Calu3 (cell line): ENCODE results near the gene PSPN. TPM values are rescaled to one million over a fixed set of nuclear protein-coding genes. Genes with fewer than 3 reads are reported as not detected.

Source experiments
- BruUV-seq: library from RNA; stranded (reverse); fragments of 400-500 nt; replicated peaks from 2 replicates; lab custom pipeline; 2021; lab: Mats Ljungman, UMichigan
- CTCF ChIA-PET: fragments of 300-600 bp; sonication (Branson Sonifier 250); formaldehyde crosslinking; loops from one replicate; lab custom pipeline; 2022; ENCODE audit warnings: antibody characterized with exemption; lab: Charles Lee
- DNase-seq: peaks from one replicate; pipeline ENCODE4 v3.0.0; 2022
- H3K27ac Mint-ChIP-seq: one replicate; pipeline ENCODE4 v1.8.0; 2022; ENCODE audit warnings: mixed read lengths; ENCODE audit not compliant: unreplicated experiment
- H3K27me3 Mint-ChIP-seq: one replicate; pipeline ENCODE4 v1.8.0; 2022; ENCODE audit warnings: mixed read lengths; ENCODE audit not compliant: unreplicated experiment
- H3K36me3 Mint-ChIP-seq: one replicate; pipeline ENCODE4 v1.8.0; 2022; ENCODE audit warnings: mild to moderate bottlenecking, moderate library complexity, mixed read lengths; ENCODE audit not compliant: insufficient read depth, unreplicated experiment
- H3K4me1 Mint-ChIP-seq: one replicate; pipeline ENCODE4 v1.8.0; 2022; ENCODE audit warnings: mild to moderate bottlenecking, low read depth, mixed read lengths; ENCODE audit not compliant: unreplicated experiment
- H3K4me3 Mint-ChIP-seq: one replicate; pipeline ENCODE4 v1.8.0; 2022; ENCODE audit warnings: mild to moderate bottlenecking, low read depth, moderate library complexity, mixed read lengths; ENCODE audit not compliant: unreplicated experiment
- H3K9me3 Mint-ChIP-seq: one replicate; pipeline ENCODE4 v1.8.0; 2022; ENCODE audit warnings: low read depth, mixed read lengths; ENCODE audit not compliant: unreplicated experiment
- intact Hi-C: fragments of 100-400 bp; cut with micrococcal nuclease; formaldehyde crosslinking; loops from one replicate; pipeline ENCODE4 v1.10.0; 2022; ENCODE audit not compliant: unreplicated experiment
- total RNA-seq: library from RNA; stranded (reverse); gene quantifications from 2 replicates; pipeline ENCODE4 v1.2.3, GENCODE V29; 2022
- TF ChIP-seq, protein P1 (sequence below): fragments of 200-600 bp; IDR thresholded peaks from one replicate; pipeline ENCODE4 v1.8.0; 2022; ENCODE audit warnings: antibody characterized with exemption; ENCODE audit not compliant: unreplicated experiment

PSPN gene
- total RNA-seq, 1 experiment from 2014 or later: 1.7 TPM

- Mint-ChIP-seq H3K27ac (peak overlapping the region; percentile 39), H3K4me1 (no peaks in the 10 kb centered on the region), H3K9me3 (no peaks in the 10 kb centered on the region), H3K36me3 (peaks cover 40% of the 10 kb centered on the region), H3K4me3 (peak overlapping the region; percentile 87), H3K27me3 (no peaks in the 10 kb centered on the region)
- CTCF ChIA-PET: no interaction called here
- TF ChIP-seq, protein P1, sequence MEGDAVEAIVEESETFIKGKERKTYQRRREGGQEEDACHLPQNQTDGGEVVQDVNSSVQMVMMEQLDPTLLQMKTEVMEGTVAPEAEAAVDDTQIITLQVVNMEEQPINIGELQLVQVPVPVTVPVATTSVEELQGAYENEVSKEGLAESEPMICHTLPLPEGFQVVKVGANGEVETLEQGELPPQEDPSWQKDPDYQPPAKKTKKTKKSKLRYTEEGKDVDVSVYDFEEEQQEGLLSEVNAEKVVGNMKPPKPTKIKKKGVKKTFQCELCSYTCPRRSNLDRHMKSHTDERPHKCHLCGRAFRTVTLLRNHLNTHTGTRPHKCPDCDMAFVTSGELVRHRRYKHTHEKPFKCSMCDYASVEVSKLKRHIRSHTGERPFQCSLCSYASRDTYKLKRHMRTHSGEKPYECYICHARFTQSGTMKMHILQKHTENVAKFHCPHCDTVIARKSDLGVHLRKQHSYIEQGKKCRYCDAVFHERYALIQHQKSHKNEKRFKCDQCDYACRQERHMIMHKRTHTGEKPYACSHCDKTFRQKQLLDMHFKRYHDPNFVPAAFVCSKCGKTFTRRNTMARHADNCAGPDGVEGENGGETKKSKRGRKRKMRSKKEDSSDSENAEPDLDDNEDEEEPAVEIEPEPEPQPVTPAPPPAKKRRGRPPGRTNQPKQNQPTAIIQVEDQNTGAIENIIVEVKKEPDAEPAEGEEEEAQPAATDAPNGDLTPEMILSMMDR: no peak
- BruUV-seq: no TSS peak
- DNase-seq: peak; percentile 34
- intact Hi-C loops: no loop called here
Observed at GRCh38 chr19:6423499-6424194, 47.9 kb upstream of the PSPN start.

GRCh38 chr19:6421075-6422014 is 45.6 kb upstream of the PSPN start:
- no peak overlapping the region for H3K27ac Mint-ChIP-seq
- no peak overlapping the region for H3K4me3 Mint-ChIP-seq
- CTCF ChIA-PET: interaction anchor here (0.6 kb wide), 1 partner anchor 713 kb away, joined by 4 read pairs; no protein-coding TSS in a partner anchor
- H3K27me3 Mint-ChIP-seq: no peaks in the 10 kb centered on the region
- intact Hi-C loops: no loop called here
- TF ChIP-seq, protein P1: no peak
- no peak for DNase-seq
- no peaks in the 10 kb centered on the region for H3K9me3 Mint-ChIP-seq
- H3K4me1 Mint-ChIP-seq: no peaks in the 10 kb centered on the region
- no TSS peak for BruUV-seq
- H3K36me3 Mint-ChIP-seq: peaks cover 46% of the 10 kb centered on the region

DNA sequence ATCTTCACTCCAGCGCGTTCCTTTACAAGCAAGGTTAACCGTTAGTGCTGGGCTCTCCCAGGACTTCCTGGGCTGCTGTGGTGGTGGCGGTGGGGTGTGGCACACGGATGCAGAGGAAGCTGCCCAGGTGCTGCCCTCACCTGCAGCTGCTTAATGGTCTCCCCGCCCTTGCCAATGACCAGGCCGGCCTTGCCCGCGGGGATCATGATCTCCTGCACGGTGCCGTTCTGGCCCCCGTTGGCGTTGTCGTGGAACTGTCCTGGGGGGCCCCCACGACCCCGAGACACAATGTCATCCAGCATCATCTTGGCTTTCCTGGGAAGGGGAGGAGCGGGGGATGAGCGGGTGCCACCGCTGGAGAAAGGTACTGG is 42.8 kb upstream of the PSPN start:
- Mint-ChIP-seq H3K4me1 (no peaks in the 10 kb centered on the region), H3K27me3 (no peaks in the 10 kb centered on the region), H3K36me3 (peaks cover 50% of the 10 kb centered on the region), H3K27ac (no peak overlapping the region), H3K4me3 (no peak overlapping the region), H3K9me3 (no peaks in the 10 kb centered on the region)
- BruUV-seq: no TSS peak
- TF ChIP-seq, protein P1: no peak
- intact Hi-C loops: no loop called here
- no peak for DNase-seq
- CTCF ChIA-PET: no interaction called here

DNA sequence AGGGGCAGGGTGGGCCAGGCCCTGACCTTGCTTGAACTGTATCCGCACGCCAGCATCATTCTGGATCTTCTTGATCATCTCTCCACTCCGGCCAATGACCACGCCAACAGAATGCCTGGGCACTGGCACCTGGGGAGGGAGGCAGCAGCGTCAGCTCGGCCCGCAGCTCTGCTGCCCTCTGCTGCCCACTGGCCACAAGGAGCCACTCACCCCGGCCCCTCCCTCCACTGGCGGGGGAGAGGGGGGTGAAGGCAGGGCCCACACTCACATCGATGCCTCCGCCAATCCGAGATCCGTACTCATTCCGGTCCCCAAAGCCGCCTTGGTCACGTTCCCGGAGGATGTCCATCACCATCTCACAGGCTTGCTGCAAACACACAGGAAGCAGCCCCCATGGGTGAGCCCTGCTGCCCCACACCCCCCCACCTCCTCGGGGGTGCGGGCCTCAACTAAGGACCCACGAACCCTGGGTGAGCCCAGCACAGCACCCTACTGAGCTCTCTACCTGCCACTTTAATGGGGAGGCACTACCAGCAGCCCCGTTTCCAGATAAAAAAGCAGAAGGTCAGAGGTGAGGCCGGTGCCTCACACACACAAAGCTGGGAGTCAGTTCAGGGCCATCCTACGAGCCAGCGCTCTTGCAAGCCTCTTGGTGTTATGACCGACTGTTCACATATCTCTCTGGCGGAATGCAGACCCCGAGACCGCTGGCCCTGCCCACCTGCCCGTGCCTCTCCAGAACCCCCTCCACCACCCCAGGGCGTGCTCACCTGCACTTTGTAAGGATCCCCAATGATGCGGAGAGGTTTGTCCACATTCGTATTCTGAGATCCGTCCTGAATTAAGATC is 42.2 kb upstream of the PSPN start:
- intact Hi-C loops: no loop called here
- peak; percentile 14 for DNase-seq
- H3K27me3 Mint-ChIP-seq: no peaks in the 10 kb centered on the region
- H3K36me3 Mint-ChIP-seq: peaks cover 48% of the 10 kb centered on the region
- no peaks in the 10 kb centered on the region for H3K9me3 Mint-ChIP-seq
- CTCF ChIA-PET: interaction anchor here (0.6 kb wide), 2 partner anchors 13 to 31 kb away, joined by 3 to 5 read pairs; no protein-coding TSS in a partner anchor
- BruUV-seq: no TSS peak
- TF ChIP-seq, protein P1: no peak
- H3K27ac Mint-ChIP-seq: no peak overlapping the region
- no peak overlapping the region for H3K4me3 Mint-ChIP-seq
- no peaks in the 10 kb centered on the region for H3K4me1 Mint-ChIP-seq
